Measurements from ENCODE around the gene PKDREJ. TPM values are rescaled to one million over a fixed set of nuclear protein-coding genes. Genes with fewer than 3 reads are reported as not detected.
A peak's percentile ranks its signal among the peaks of the same experiment; 100 is the strongest.

Gene PKDREJ
- total RNA-seq, 6 donors from 2014 or later = 0.06 to 1.0 TPM; not detected in 4

- DNase-seq = no peak
- H3K36me3 ChIP-seq = peaks cover 4 to 66% (median 37%) of the 10 kb centered on the region in 4 donors
- TF ChIP-seq POLR2A (IDR thresholded peaks at IDR 0.05) = no peak
- TF ChIP-seq, protein P1, sequence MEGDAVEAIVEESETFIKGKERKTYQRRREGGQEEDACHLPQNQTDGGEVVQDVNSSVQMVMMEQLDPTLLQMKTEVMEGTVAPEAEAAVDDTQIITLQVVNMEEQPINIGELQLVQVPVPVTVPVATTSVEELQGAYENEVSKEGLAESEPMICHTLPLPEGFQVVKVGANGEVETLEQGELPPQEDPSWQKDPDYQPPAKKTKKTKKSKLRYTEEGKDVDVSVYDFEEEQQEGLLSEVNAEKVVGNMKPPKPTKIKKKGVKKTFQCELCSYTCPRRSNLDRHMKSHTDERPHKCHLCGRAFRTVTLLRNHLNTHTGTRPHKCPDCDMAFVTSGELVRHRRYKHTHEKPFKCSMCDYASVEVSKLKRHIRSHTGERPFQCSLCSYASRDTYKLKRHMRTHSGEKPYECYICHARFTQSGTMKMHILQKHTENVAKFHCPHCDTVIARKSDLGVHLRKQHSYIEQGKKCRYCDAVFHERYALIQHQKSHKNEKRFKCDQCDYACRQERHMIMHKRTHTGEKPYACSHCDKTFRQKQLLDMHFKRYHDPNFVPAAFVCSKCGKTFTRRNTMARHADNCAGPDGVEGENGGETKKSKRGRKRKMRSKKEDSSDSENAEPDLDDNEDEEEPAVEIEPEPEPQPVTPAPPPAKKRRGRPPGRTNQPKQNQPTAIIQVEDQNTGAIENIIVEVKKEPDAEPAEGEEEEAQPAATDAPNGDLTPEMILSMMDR (IDR thresholded peaks at IDR 0.05) = no peak
- TF ChIP-seq POLR2AphosphoS5 (IDR thresholded peaks at IDR 0.05) = no peak
- TF ChIP-seq EP300 (IDR thresholded peaks at IDR 0.05) = no peak
- no peak overlapping the region for H3K27ac ChIP-seq
- no peak overlapping the region for H3K4me3 ChIP-seq
- no peaks in the 10 kb centered on the region for H3K9me3 ChIP-seq
- no peak for ATAC-seq (ENCODE audit: low FRiP score in 2 of 2)
- H3K27me3 ChIP-seq = no peaks in the 10 kb centered on the region
- H3K4me1 ChIP-seq = peaks cover 22 to 34% (median 25%) of the 10 kb centered on the region in 4 donors
- 90 to 94% methylated on average over 17 to 22 of the region's 23 CpGs for WGBS, 2 donors
Measured at GRCh38 chr22:46290843-46291785, 28.0 kb upstream of the PKDREJ start.

GRCh38 chr22:46290121-46290842 is 27.1 kb upstream of the PKDREJ start:
- no peaks in the 10 kb centered on the region for H3K9me3 ChIP-seq
- 92 to 94% methylated on average over 17 of the region's 17 CpGs for WGBS, 2 donors
- no peak overlapping the region for H3K4me3 ChIP-seq
- peaks cover 7 to 73% (median 45%) of the 10 kb centered on the region in 4 donors for H3K36me3 ChIP-seq
- no peaks in the 10 kb centered on the region for H3K27me3 ChIP-seq
- TF ChIP-seq POLR2AphosphoS5 (IDR thresholded peaks at IDR 0.05) = no peak
- TF ChIP-seq, protein P1 (IDR thresholded peaks at IDR 0.05) = no peak
- no peak for TF ChIP-seq EP300 (IDR thresholded peaks at IDR 0.05)
- no peak for TF ChIP-seq POLR2A (IDR thresholded peaks at IDR 0.05)
- DNase-seq (no peak), ATAC-seq (ENCODE audit: low FRiP score in 2 of 2) (no peak)
- no peak overlapping the region for H3K27ac ChIP-seq
- peaks cover 15 to 25% (median 18%) of the 10 kb centered on the region in 4 donors for H3K4me1 ChIP-seq

DNA sequence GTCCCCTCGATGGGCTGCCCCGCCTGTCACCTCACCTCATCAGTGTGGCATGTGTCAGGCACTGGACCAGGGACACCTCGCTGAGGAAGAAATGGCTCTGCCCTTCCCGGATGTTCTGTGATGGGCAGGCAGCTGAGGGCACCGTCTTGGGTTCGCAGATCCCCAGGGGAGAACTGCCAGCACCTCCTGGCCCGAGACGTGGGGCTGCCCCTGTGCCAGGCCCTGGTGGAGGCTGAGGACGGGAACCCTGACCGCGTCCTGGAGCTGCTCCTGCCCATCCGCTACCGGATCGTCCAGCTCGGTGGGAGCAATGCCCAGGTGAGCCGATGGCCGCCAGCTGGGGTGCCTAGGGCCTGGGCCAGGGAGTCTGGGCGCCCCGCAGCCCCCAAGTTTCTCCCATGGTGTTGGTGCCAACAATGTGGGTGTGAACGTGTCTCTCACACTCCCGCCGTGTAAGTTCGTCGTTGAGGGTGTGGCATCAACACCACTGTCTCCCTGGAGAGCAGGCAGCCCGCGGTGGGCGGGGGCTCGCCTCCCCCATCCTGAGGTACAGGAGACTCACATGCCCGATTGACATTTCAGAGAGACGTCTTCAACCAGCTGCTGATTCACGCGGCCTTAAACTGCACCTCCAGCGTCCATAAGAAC is 26.2 kb upstream of the PKDREJ start:
- DNase-seq = peak in 1 of 2 donors; percentile 80
- Histone ChIP-seq H3K27ac (peak overlapping the region in 3 of 4 donors; percentile 69 to 80 (median 71)), H3K4me1 (peaks cover 15 to 24% (median 18%) of the 10 kb centered on the region in 4 donors), H3K27me3 (no peaks in the 10 kb centered on the region), H3K9me3 (no peaks in the 10 kb centered on the region), H3K36me3 (peaks cover 8 to 81% (median 54%) of the 10 kb centered on the region in 4 donors), H3K4me3 (no peak overlapping the region)
- TF ChIP-seq POLR2AphosphoS5 (IDR thresholded peaks at IDR 0.05) (no peak), EP300 (IDR thresholded peaks at IDR 0.05) (no peak), POLR2A (IDR thresholded peaks at IDR 0.05) (no peak)
- TF ChIP-seq, protein P1 (IDR thresholded peaks at IDR 0.05) = no peak
- no peak for ATAC-seq (ENCODE audit: low FRiP score in 2 of 2)
- 92 to 94% methylated on average over 9 to 32 of the region's 33 CpGs for WGBS, 2 donors

DNA sequence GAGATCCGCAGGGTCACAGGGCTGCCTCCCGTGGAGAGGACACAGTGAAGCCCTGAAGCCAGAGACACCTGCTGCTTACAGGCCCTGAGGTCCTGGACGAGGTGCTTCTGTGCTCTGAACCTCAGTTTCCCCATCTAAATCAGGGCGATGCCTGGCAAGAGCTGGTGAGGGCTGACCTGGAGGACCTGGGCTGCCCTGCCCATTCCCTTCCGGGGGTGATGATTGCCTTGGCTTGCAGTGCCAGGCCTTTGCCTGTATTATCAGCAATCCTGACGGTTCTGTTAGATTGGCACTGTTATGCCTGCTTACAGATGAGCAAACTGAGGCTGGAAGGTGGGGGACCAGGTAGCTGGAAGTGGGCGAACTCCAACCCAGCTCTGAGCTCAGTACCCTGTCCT is 25.7 kb upstream of the PKDREJ start:
- TF ChIP-seq, protein P1 (IDR thresholded peaks at IDR 0.05) = no peak
- TF ChIP-seq EP300 (IDR thresholded peaks at IDR 0.05) = no peak
- TF ChIP-seq POLR2A (IDR thresholded peaks at IDR 0.05) = no peak
- no peak for TF ChIP-seq POLR2AphosphoS5 (IDR thresholded peaks at IDR 0.05)
- H3K27me3 ChIP-seq = no peaks in the 10 kb centered on the region
- no peaks in the 10 kb centered on the region for H3K9me3 ChIP-seq
- no peak overlapping the region for H3K4me3 ChIP-seq
- 67 to 88% methylated on average over 1 to 7 of the region's 7 CpGs for WGBS, 2 donors
- peaks cover 14 to 23% (median 18%) of the 10 kb centered on the region in 4 donors for H3K4me1 ChIP-seq
- ATAC-seq (ENCODE audit: low FRiP score in 2 of 2) = no peak
- H3K36me3 ChIP-seq = peaks cover 8 to 86% (median 58%) of the 10 kb centered on the region in 4 donors
- no peak for DNase-seq
- peak overlapping the region; percentile 69 to 87 (median 76) for H3K27ac ChIP-seq

Data from upper lobe of left lung (tissue), 6 donors.